Gastroesophageal sphincter (tissue), 4 donors: ENCODE measurements around the gene MTCH2. TPM values are rescaled to one million over a fixed set of nuclear protein-coding genes. Genes with fewer than 3 reads are reported as not detected.
A peak's percentile ranks its signal among the peaks of the same experiment; 100 is the strongest.
"Not testable (repeated sequence)": the region's sequence is repeated elsewhere in the genome, so short reads cannot be mapped to it uniquely, and the experiment has no call there.

ENCODE experiments used
- ATAC-seq: fragments of 150-250 bp; one replicate; pipeline ENCODE4 v1.9.1; 2016; ENCODE audit warnings: mild to moderate bottlenecking, moderate library complexity
- H3K27ac ChIP-seq, 4 donors: fragments of 200-600 bp; sonication (generic) in 3 of 4; 1 replicate in 3 of 4; 2 replicates in 1 of 4; pipeline ENCODE4 v1.5.1; 2016 to 2019
- H3K27me3 ChIP-seq: fragments of 200-600 bp; sonication (generic); one replicate; pipeline ENCODE4 v1.5.1; 2019
- H3K36me3 ChIP-seq, 2 donors: fragments of 200-600 bp; sonication (generic); one replicate each; pipeline ENCODE4 v1.5.1; 2019; ENCODE audit warnings: control low read depth in 1 of 2
- H3K4me1 ChIP-seq, 3 donors: fragments of 200-600 bp; sonication (generic); 1 replicate in 2 of 3; 2 replicates in 1 of 3; pipeline ENCODE4 v1.5.1; 2016 to 2019; ENCODE audit warnings: control low read depth in 2 of 3
- H3K4me3 ChIP-seq, 2 donors: fragments of 200-600 bp; sonication (generic); one replicate each; pipeline ENCODE4 v1.5.1; 2019; ENCODE audit warnings: mild to moderate bottlenecking in 1 of 2, moderate library complexity in 1 of 2
- H3K9me3 ChIP-seq, 3 donors: fragments of 200-600 bp; sonication (generic); one replicate each; pipeline ENCODE4 v1.5.1; 2017 to 2019; ENCODE audit warnings: control low read depth in 2 of 3
- EP300 ChIP-seq: sonication (generic); formaldehyde crosslinking; IDR thresholded peaks from one replicate; pipeline ENCODE4 v1.6.1; 2017; ENCODE audit warnings: antibody characterized with exemption, mild to moderate bottlenecking
- POLR2A ChIP-seq, 2 donors: fragments of 450-650 bp; IDR thresholded peaks; one replicate each; pipeline ENCODE4 v1.6.1; 2017; ENCODE audit warnings: antibody characterized with exemption in 2 of 2, mild to moderate bottlenecking in 2 of 2, moderate library complexity in 1 of 2
- POLR2AphosphoS5 ChIP-seq: sonication (generic); formaldehyde crosslinking; IDR thresholded peaks from one replicate; pipeline ENCODE4 v1.6.1; 2017; ENCODE audit warnings: antibody characterized with exemption
- WGBS, 2 donors: methylation state at CpG; one replicate each; pipeline ENCODE4 v1.1.5; 2018; ENCODE audit warnings: low coverage in 1 of 2; 5-methylcytosine and 5-hydroxymethylcytosine counted together
- total RNA-seq, 4 donors: library from RNA; depleted of rRNA; stranded (reverse); fragments of >200 nt; gene quantifications; one replicate each; pipeline ENCODE4 v1.1.0, GENCODE V29; 2016
- TF ChIP-seq, protein P1 (sequence below), 4 experiments: fragments of 200-600 bp in 2 of 4; fragments of 450-650 bp in 2 of 4; sonication (generic) in 1 of 4; IDR thresholded peaks; one replicate each; pipeline ENCODE4 v1.5.1; 2017 to 2019; ENCODE audit warnings: antibody characterized with exemption in 4 of 4, mild to moderate bottlenecking in 2 of 4, moderate library complexity in 2 of 4

The MTCH2 gene
- 10 to 100 TPM; 34.5 to 66.2 (median 40.0) TPM for total RNA-seq

GRCh38 chr11:47642099-47642855, at the start of gene MTCH2:
TSS of gene MTCH2 (minus strand) at chr11:47642559. CDS start at chr11:47642465, 94 bp downstream.
- Histone ChIP-seq H3K27me3 (no peaks in the 10 kb centered on the region), H3K4me3 (peak within 1 kb of the TSS; percentile 75 to 91), H3K4me1 (peaks cover 5 to 41% (median 11%) of the 10 kb centered on the region in 3 donors), H3K27ac (peak within 1 kb of the TSS; percentile 94 to 97 (median 94)), H3K9me3 (no peaks in the 10 kb centered on the region), H3K36me3 (peaks cover 0 to 22% of the 10 kb centered on the region in 2 donors)
- WGBS, 2 donors, result 0% methylated on average over 1 to 10 of the region's 78 CpGs
- TF ChIP-seq POLR2AphosphoS5 (peak; percentile 69), EP300 (no peak), POLR2A (IDR thresholded peaks at IDR 0.05) (peak; percentile 70 to 82)
- TF ChIP-seq, protein P1, sequence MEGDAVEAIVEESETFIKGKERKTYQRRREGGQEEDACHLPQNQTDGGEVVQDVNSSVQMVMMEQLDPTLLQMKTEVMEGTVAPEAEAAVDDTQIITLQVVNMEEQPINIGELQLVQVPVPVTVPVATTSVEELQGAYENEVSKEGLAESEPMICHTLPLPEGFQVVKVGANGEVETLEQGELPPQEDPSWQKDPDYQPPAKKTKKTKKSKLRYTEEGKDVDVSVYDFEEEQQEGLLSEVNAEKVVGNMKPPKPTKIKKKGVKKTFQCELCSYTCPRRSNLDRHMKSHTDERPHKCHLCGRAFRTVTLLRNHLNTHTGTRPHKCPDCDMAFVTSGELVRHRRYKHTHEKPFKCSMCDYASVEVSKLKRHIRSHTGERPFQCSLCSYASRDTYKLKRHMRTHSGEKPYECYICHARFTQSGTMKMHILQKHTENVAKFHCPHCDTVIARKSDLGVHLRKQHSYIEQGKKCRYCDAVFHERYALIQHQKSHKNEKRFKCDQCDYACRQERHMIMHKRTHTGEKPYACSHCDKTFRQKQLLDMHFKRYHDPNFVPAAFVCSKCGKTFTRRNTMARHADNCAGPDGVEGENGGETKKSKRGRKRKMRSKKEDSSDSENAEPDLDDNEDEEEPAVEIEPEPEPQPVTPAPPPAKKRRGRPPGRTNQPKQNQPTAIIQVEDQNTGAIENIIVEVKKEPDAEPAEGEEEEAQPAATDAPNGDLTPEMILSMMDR (IDR thresholded peaks at IDR 0.05), result peak in 3 of 4 experiments; percentile 37 to 67 (median 50)
- ATAC-seq, result peak; percentile 97

- Histone ChIP-seq H3K9me3 (no peaks in the 10 kb centered on the region), H3K4me1 (no peaks in the 10 kb centered on the region), H3K27me3 (no peaks in the 10 kb centered on the region), H3K36me3 (no peaks in the 10 kb centered on the region), H3K4me3 (no peak overlapping the region), H3K27ac (no peak overlapping the region)
- WGBS, 2 donors, result 38 to 60% methylated on average over 1 to 2 of the region's 2 CpGs
- TF ChIP-seq EP300 (no peak), POLR2A (IDR thresholded peaks at IDR 0.05) (no peak), POLR2AphosphoS5 (no peak)
- TF ChIP-seq, protein P1 (IDR thresholded peaks at IDR 0.05), result no peak
- ATAC-seq, result no peak
Observed at GRCh38 chr11:47691979-47692378, 49.6 kb upstream of the MTCH2 start.

DNA sequence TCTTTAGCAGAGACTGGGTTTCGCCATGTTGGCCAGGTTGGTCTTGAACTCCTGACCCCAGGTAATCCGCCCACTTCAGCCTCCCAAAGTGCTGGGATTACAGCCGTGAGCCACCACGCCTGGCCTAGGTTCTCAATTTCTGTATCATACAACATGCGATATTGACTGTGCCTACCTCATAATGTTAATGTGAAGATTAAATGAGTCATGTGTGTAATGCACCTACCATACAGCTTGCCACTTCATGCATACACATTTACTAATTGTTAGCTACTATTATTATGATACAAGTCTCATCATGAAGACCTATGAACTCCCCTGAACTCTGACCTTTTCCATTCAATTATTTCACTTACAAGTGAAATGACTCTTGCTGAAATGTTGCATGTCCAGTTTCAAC, 47.1 kb upstream of the MTCH2 start:
- H3K27ac ChIP-seq, result no peak overlapping the region
- no peak overlapping the region for H3K4me3 ChIP-seq
- H3K9me3 ChIP-seq, result no peaks in the 10 kb centered on the region
- no peaks in the 10 kb centered on the region for H3K4me1 ChIP-seq
- ATAC-seq, result no peak
- no peak for TF ChIP-seq EP300
- no peaks in the 10 kb centered on the region for H3K36me3 ChIP-seq
- WGBS, 2 donors, result 100% methylated on average over 1 of the region's 5 CpGs; no CpG with 5 or more reads in 1 of the 2 donors
- no peaks in the 10 kb centered on the region for H3K27me3 ChIP-seq

DNA sequence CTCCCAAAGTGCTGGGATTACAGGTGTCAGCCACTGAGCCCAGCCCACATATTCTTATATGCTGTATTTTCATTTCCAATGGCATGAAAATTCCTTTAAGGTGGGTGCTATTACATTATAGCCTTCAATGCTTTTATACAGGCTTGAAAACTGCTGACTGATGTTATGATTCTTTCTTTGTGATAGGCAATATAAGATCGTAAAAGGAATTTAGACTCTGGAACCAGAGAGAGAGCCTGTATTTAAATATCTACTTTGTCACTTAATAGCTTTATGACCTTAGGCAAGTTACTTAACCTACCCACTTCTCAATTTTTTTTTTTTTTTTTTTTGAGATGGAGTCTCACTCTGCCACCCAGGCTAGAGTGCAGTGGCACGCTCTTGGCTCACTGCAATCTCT, 46.6 kb upstream of the MTCH2 start:
- Histone ChIP-seq H3K4me3 (no peak overlapping the region), H3K36me3 (no peaks in the 10 kb centered on the region), H3K9me3 (no peaks in the 10 kb centered on the region), H3K27me3 (no peaks in the 10 kb centered on the region), H3K4me1 (no peaks in the 10 kb centered on the region), H3K27ac (no peak overlapping the region)
- no peak for ATAC-seq
- WGBS, 2 donors, result 91 to 92% methylated on average over 2 of the region's 2 CpGs
- TF ChIP-seq EP300, result no peak
- no peak for TF ChIP-seq POLR2AphosphoS5
- TF ChIP-seq, protein P1 (IDR thresholded peaks at IDR 0.05), result no peak
- no peak for TF ChIP-seq POLR2A (IDR thresholded peaks at IDR 0.05)

DNA sequence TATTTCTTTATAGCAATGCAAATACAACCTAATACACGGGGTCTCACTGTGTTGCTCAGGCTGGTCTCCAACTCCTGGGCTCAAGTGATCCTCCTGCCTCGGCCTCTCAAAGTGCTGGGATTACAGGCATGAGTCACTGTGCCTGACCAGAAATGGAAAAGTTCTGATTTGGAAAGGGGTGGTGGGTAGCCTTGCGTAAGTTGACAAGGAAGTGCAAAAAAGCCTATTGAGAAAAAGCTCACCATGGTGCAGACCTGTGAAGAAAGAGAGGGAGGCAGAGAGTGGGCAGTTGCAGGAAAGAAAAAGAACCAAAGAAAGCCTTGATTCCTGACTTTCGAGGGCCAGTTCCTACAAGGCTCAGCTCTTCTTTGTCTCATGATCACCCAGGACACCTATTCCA, 45.8 kb upstream of the MTCH2 start:
- no peak overlapping the region for H3K27ac ChIP-seq
- no peak for TF ChIP-seq POLR2A (IDR thresholded peaks at IDR 0.05)
- TF ChIP-seq POLR2AphosphoS5, result no peak
- TF ChIP-seq, protein P1 (IDR thresholded peaks at IDR 0.05), result no peak
- TF ChIP-seq EP300, result no peak
- no peak overlapping the region for H3K4me3 ChIP-seq
- ATAC-seq, result no peak
- no peaks in the 10 kb centered on the region for H3K4me1 ChIP-seq
- no peaks in the 10 kb centered on the region for H3K36me3 ChIP-seq
- 81 to 90% methylated on average over 3 to 4 of the region's 4 CpGs for WGBS, 2 donors
- H3K9me3 ChIP-seq, result no peaks in the 10 kb centered on the region
- no peaks in the 10 kb centered on the region for H3K27me3 ChIP-seq

DNA sequence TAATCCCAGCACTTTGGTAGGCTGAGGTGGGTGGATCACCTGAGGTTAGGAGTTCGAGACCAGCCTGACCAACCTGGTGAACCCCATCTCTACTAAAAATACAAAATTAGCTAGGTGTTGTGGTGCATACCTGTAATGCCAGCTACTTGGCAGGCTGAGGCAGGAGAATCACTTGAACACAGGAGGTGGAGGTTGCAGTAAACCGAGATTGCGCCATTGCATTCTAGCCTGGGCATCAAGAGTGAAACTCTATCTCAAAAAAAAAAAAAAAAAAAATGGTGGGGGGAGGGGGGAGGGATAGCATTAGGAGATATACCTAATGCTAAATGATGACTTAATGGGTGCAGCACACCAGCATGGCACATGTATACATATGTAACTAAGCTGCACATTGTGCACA, 44.3 kb upstream of the MTCH2 start:
- H3K27ac ChIP-seq, H3K4me3 ChIP-seq, H3K9me3 ChIP-seq, H3K27me3 ChIP-seq, H3K36me3 ChIP-seq, ATAC-seq, H3K4me1 ChIP-seq: not testable (repeated sequence)
- WGBS, 2 donors, result no CpG with 5 or more reads among the region's 3 CpGs
